ENCODE measurements around the gene SCGB3A2.

Gene SCGB3A2

GRCh38 chr5:147911427-147911826, 32.9 kb downstream of the SCGB3A2 start:
- no peak for DNase-seq

GRCh38 chr5:147912011-147912410, 33.5 kb downstream of the SCGB3A2 start:
- DNase-seq, result no peak

- DNase-seq, result no peak
Observed at GRCh38 chr5:147913786-147914185, 35.3 kb downstream of the SCGB3A2 start.

GRCh38 chr5:147918101-147918685, 39.7 kb downstream of the SCGB3A2 start:
- DNase-seq, result no peak

- no peak for DNase-seq
Observed at GRCh38 chr5:147918899-147919298, 40.4 kb downstream of the SCGB3A2 start.

GRCh38 chr5:147920420-147921030, 42.0 kb downstream of the SCGB3A2 start:
- DNase-seq, result no peak

GRCh38 chr5:147921136-147921535, 42.6 kb downstream of the SCGB3A2 start:
- no peak for DNase-seq

GRCh38 chr5:147925020-147925419, 46.5 kb downstream of the SCGB3A2 start:
- DNase-seq, result no peak

- DNase-seq, result no peak
Observed at GRCh38 chr5:147927901-147928300, 49.4 kb downstream of the SCGB3A2 start.

- no peak for DNase-seq
Observed at GRCh38 chr5:147930769-147931168, 52.3 kb downstream of the SCGB3A2 start.

Measured in NK-92 treated with Interleukin-12 subunit alpha and Interleukin-12 subunit beta, amount 100 ng/mL, for 24 hours (cell line).